Stimulated activated CD4-positive, alpha-beta T cell treated with anti-CD3 and anti-CD28 coated beads, Interleukin-12 subunit alpha, Interleukin-12 subunit beta, amount 100 ng/mL, for 48 hours (primary cell): ENCODE data around the gene EMILIN1.
A peak's percentile ranks its signal among the peaks of the same experiment; 100 is the strongest.
"Not testable (repeated sequence)": the region's sequence is repeated elsewhere in the genome, so short reads cannot be mapped to it uniquely, and the experiment has no call there.

Source experiments
- DNase-seq, 3 donors: peaks; one replicate each; pipeline ENCODE4 v3.0.0-alpha.2; 2020; ENCODE audit warnings: low read depth in 2 of 3, low spot score in 1 of 3

The EMILIN1 gene

DNA sequence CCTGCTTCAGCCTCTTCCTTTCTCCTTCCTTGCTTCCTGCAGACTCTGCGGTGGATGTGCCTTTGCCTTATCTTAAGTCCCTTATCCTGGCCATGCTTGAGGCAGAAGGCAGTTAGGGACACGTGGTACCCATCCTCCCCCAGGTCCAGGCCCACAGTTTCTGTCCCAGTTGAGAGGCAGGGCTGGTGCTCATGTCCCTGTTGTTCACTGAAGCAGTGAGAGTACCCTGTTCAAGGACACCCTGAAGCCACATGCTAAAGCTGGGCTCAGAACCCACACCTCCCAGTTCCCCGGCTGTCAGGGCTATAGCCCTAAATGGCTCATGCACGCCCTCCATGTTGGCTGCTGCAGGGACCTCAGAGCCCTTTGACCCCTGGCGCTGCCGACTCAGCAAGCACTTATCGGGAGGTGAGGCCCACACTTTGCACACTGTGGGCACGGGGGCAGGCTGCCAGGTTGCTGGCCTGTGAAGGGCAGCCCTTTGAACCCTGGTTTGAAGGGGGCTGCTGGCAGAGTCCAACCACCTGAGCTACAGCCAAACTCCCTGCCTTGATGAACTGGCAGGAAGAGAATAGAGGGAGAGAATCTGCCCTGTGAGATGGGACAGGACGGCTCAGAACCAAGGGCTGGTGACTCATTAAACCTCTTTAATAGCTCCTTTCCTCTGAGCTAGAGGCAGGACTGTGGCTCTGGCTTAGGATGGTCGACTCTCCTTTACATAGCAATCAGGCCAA lies 14.4 kb downstream of the EMILIN1 start:
- no peak for DNase-seq

DNA sequence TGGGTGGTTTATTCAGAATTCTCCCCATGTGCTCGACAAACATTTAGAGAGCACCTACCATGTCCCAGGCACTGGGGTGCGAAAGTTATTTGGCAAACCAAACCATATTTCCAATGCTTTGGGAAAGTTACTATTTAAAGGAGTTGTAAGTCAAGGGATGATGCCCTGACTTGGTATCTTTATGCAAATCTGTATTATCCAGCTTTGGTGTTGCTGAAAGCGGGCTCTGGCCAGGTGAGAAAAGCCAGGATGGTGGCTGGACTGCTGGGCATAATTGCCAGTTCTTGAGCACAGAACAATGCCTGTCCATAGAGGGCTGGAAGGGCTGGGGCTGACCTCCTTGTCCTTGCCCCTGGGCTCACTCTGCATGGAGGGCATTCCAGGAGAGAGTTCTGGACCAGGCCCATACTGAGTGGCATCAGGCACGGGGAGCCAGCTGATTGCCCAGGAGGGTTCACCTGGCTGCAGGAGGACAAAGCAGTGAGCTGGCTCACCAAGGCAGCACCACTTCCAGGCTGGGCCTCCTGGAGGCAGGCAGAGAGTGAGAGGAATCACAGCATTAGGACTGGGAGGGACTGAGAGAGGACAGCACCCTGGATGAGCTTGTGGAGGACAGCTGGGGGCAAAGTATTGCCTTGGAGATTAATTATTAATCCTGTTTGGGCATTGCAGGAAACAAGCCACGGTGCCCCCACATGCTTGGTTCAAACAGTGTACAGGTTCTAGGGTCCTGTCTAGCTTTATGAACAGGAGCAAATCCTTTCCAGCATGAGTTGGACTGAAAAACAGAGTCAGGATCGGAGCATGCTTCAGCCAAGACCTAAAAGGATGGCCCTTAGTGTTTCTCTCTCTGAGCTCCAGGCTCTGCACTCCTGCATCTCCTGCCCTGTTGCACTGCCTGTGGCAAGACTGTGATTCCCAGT lies 15.3 kb downstream of the EMILIN1 start:
- no peak for DNase-seq

DNA sequence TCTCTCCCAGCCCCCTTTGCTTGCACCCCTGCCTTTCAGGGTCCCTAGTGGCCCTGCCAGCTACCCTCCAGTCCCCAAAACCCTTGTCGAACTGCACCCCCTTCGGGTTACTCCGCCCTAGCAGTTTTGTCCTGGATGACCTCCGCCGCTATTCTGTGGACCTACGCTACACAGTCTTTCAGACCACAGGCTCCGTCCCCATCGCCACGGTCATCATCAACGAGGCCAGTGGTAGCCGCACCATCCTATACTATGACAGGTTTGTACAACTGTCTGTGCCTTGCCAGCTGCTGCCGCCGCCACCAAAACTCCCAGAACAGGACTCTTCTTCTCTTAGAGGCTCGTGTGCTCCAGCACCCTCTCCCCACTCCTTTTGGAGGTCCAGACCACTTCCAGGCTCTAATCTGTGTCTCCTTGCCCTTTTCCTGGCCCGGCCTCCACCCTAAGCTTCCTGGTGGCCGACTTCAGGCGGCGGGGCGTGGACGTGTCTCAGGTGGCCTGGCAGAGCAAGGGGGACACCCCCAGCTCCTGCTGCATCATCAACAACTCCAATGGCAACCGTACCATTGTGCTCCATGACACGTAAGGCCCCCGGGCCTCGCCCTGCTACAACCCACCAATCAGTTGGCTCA lies 16.1 kb downstream of the EMILIN1 start:
- no peak for DNase-seq

DNA sequence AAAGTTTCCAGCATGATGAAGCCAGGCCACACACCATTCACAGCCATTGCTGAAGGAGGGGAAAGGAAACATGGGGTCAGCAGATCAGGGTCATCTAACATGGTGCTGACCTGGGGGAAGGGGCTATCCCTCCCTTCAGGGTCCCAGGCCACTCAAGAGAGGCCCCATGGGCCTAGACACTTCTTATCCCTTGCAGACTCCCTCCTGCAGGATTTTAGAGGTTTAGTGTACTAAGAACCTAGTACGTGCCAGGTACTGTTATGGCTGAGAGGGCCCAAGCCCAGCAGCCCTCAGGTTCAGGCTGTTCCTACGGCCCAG lies 17.0 kb downstream of the EMILIN1 start:
- DNase-seq, result no peak

DNA sequence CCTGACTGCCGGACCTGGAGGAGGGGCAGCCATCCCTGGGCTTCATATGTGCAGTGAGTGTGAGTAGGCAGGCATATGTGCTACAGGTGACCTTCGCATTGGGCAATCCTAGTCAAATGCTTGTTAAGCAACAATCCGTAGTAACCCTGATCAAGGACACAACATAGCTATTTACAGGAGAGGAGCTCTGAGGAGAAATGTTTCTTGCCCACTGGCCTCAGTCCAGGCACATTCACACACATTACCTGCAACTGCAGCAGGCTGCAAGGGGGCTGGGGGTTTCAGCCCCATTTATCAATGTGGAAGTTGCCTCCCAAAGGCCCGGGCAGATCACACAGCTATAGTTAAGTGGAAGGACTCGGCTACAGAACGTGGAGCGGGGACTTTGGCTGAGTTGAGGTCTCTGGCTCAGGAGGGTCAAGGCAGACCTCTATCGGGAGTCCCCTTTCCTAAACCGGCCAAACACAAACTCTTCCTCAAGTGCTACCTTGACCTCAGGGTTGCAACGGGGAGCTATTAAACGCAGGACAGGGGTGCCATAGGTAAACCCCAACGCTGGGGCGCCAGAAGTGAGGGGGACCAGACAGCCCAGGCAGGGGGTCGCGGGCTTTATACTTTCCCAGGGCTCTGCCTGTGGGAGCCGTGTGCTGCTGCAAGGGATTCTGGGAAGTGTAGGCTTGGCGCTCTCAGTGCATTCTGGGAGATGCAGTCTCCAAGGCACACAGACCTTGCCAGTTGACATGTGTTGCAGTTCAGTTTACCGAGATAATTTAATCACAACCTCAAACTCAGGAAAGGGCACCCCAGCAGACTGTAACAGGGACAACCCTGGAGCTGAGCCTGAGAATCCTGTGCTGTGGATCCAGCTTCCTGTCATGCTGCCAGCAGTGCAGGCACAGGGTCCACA lies 17.6 kb downstream of the EMILIN1 start:
- DNase-seq, result peak in 1 of 3 donors; percentile 23

DNA sequence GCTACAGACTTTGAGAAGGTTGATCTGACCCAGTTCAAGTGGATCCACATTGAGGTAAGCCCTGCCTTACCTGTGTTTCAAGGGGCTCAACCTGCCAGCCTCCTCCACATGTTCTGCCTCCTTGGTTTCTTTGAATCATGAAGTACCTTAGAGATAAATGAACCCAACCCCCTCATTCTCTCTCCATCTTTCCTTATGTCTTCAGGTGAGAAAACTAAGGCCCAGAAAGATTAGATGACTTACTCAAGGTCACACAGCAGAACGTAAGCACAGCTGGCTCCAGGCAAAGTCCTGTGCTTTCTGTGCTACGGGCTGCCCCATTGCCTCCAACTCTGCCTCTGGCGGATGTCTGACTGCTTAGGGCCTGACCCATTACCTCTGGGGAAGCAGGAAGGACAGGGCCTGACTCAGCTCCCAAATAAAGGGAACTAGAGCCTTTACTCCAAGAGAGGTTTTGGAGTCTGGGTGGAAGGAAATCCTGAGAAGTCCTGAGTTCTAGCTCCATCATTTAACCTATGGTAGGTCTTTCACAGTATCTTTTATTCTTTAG lies 18.4 kb downstream of the EMILIN1 start:
- no peak for DNase-seq

DNA sequence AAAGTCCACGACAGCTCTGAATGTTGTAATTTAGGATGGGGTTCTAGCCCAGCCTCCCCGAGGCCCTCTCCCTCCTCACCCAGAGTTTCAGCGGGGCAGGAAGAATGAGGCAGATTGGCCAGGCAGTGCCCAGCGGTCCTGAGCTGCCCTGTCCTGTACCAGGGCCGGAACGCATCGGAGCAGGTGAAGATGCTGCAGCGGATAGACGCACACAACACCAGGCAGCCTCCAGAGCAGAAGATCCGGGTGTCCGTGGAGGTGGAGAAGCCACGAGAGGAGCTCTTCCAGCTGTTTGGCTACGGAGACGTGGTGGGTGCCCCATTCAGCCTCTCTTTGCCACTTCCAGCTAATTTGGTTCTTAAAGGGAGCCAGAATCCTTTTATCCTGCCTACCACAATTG lies 18.9 kb downstream of the EMILIN1 start:
- no peak for DNase-seq

DNA sequence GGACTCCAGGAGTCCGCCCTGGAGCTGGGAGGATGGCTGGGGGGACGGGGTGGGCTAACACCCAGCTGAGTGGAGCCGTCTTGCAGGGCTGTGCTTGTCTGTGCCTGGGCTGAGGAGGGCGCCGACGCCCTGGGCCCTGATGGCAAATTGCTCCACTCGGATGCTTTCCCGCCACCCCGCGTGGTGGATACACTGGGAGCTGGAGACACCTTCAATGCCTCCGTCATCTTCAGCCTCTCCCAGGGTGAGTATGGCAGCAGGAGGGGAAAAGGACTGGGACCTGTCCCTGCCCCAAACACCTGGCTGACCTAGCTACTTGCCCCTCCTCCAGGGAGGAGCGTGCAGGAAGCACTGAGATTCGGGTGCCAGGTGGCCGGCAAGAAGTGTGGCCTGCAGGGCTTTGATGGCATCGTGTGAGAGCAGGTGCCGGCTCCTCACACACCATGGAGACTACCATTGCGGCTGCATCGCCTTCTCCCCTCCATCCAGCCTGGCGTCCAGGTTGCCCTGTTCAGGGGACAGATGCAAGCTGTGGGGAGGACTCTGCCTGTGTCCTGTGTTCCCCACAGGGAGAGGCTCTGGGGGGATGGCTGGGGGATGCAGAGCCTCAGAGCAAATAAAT lies 21.0 kb downstream of the EMILIN1 start:
- DNase-seq, result no peak

DNA sequence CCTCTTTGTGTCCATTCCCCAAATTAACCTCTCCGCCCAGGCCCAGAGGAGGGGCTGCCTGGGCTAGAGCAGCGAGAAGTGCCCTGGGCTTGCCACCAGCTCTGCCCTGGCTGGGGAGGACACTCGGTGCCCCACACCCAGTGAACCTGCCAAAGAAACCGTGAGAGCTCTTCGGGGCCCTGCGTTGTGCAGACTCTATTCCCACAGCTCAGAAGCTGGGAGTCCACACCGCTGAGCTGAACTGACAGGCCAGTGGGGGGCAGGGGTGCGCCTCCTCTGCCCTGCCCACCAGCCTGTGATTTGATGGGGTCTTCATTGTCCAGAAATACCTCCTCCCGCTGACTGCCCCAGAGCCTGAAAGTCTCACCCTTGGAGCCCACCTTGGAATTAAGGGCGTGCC lies 21.6 kb downstream of the EMILIN1 start:
- DNase-seq, result no peak

DNA sequence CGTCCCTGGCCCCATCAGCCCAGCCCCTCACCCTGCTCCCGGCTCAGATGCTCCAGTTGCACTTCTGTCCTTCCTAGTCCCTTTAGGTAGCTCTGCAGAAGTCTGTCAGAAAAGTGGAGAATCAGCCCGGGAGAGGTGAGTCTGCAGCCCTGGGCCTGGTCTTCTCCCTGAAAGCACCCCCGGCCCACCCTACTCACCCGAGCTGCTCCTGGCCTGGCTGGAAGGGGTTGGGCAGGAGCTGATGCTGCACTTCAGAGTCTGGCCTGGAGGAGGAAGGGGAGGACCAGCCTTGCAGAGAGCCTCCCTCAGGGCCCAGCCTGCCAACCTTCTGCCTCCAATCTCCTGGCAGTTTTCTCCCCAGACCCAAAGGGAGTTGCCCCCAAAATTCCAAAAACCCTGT lies 23.9 kb downstream of the EMILIN1 start:
- DNase-seq, result no peak

DNA sequence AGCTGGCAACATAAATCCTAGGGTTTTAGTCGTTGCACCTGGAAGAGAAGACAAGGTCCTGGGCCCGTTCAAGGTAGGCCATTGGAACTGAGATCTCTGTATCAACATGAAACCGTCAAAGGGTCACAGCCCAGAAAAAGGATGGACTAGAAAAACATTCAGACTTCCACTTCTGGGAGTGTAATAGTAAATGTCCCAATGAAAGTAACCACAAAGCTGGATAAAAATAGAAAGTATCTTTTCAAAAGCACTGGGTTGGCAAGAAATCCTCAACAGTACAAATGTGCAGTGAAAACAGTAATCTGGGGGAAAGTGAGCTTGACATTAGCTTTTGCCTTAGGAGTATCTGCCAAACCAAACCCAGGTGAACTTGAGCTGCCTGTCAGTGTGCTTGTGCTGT lies 27.6 kb downstream of the EMILIN1 start:
- DNase-seq, result no peak

DNA sequence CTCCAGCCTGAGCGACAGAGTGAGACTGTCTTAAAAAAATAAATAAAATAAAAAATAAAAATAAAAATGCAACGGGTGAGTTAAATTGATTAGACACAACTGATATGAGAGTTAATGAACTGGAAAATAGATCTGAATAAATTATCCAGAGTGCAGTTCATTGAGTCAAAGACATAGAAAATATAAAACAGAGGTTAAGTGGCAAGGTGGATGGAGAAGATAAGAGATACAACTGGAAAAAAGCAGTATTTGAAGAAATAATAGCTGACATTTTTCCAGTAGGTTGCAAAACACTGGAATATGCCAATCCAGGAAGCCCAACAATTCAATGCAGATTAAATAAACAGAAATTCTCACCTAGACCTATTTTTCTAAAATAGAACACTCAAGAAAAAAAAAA lies 29.8 kb downstream of the EMILIN1 start:
- DNase-seq, result no peak

DNA sequence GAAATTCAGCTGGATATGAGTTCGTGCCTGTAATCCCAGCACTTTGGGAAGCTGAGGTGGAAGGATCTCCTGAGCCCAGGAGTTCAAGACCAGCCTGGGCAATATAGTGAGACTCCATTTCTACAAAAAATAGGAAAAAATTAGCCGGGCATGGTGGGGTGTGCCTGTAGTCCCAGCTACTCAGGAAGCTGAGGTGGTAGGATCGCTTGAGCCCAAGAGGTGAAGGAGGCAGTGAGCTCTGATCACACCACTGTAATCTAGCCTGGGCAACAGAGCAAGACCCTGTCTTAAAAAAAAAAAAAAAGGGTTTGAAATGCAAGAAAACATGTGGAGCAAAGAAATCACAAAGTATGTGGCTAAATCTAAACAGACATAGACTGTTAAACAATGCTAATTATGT lies 30.7 kb downstream of the EMILIN1 start:
- DNase-seq, result no peak

DNA sequence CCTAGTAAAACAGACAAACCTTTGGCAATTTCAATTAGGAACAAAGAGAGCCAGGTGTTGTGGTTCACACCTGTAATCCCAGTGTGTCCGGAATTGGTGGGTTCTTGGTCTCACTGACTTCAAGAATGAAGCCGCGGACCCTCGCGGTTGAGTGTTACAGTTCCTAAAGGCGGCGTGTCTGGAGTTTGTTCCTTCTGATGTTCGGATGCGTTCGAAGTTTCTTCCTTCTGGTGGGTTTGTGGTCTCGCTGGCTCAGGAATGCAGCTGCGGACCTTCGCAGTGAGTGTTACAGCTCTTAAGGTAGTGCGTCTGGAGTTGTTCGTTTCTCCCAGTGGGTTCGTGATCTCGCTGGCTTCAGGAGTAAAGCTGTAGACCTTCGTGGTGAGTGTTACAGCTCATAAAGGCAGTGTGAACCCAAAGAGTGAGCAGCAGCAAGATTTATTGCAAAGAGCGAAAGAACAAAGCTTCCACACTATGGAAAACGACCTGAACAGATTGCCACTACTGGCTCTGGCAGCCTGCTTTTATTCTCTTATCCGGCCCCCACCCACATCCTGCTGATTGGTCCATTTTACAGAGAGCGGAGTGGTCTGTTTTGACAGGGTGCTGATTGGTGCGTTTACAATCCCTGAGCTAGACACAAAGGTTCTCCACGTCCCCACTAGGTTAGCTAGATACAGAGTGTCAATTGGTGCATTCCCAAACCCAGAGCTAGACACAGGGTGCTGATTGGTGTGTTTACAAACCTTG lies 32.4 kb downstream of the EMILIN1 start:
- not testable (repeated sequence) for DNase-seq

DNA sequence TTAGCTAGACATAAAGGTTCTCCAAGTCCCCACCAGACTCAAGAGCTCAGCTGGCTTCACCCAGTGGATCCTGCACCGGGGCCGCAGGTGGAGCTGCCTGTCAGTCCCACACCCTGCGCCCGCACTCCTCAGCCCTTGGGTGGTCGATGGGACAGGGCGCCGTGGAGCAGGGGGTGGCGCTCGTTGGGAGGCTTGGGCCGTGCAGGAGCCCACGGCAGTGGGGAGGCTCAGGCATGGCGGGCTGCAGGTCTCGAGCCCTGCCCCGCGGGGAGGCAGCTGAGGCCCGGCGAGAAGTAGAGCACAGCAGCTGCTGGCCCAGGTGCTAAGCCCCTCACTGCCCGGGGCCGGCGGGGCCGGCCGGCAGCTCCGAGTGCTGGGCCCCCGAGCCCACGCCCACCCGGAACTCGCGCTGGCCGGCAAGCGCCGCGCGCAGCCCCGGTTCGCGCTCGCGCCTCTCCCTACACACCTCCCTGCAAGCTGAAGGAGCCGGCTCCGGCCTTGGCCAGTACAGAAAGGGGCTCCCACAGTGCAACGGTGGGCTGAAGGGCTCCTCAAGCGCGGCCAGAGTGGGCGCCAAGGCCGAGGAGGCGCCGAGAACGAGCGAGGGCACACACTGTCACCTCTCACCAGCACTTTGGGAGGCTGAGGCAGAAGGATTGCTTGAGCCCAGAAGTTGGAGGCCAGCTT lies 33.1 kb downstream of the EMILIN1 start:
- not testable (repeated sequence) for DNase-seq

DNA sequence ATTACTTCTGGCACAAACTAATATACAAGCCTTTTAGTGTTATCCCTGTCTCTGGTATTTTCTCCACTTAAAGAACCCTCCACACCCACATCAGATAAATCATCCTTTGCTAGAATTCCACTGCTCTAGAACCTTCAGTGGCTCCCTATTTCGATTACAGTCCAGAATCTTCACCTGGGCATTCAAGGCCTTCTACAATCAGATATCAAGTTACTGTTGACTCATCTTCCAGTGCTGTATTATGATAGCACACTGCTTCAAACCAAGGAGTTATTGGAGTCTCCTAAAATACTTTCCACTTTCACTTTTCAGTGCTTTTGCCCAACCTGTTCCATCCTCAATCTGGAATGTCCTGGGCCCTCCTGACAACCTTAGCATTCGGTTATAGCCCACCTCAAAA lies 37.1 kb downstream of the EMILIN1 start:
- no peak for DNase-seq

DNA sequence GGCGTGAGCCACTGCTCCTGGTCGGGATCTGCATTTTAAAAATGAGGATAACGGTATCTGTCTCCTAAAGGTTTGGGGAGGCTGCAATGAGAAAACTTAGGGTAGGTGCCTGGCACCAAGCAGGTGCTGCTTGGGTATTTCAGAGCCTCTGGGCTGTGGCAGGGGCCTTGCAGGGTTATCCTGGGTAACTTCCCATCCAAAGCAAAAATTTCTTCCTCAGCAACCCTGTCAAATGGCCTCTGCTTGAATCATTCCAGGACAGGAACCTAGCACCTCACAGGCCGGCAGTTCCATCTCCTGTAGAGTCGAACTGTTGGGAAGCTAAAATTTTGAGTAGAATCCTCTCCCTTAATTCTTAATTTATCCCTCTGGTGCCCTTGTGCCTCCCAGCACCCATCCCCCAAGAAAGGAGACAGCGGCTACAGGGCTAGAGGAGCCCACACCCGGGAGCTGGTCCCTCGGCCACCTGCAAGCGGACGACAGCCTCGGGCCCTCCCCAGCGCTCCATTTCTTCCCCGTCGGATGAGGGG lies 39.6 kb downstream of the EMILIN1 start:
- DNase-seq, result no peak

DNA sequence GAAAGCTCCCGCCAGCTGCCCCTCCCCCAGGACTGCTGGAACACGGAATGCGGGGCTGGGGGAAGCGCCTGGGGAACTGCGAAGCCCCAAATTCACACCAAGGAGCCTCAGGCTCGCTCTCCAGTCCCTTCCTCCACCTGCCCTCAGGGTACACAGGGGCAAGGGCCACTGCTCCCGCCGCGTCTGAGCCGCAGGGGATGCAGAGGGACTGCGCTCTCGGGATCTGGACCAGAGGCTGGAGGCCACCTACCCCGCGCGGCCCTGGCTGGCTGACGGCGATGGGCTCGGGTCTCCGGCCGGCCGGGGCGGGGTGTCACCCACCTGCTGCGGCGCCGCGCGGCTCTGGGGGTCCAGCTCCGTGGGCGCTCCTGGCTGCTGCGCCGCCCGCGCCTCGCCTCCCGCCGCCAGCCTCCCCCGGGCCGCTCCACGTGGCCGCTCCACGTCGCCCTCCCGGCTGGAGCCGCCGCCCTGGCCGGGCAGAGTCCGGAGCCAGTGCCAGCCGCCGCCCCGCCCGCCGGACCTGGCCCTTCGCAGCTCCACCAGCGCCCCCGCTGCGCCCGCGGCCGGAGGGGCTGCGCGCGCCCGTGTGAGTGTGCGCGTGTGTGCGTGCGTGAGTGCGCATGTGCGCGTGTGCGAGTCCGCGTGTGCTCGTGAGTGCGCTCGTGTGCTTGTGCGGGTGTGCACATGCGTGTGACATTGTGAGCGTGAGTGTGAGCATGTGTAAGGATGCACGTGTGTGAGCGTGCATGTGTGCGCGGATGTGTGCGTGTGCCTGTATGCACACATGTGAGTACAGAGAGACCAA lies 40.3 kb downstream of the EMILIN1 start, which contains the start of gene CGREF1:
Gene CGREF1 (minus strand): TSS at position 604 of the 805 bp plus-strand sequence. CDS start 14,762 bp downstream, outside the sequence.
- DNase-seq, result no peak
